Tibial nerve (tissue), 4 donors: ENCODE data around the gene CANT1. TPM values are rescaled to one million over a fixed set of nuclear protein-coding genes. Genes with fewer than 3 reads are reported as not detected.
A peak's percentile ranks its signal among the peaks of the same experiment; 100 is the strongest.

Experiments used
- DNase-seq, 2 donors: peaks; one replicate each; pipeline ENCODE4 v3.0.0-alpha.2; 2019; ENCODE audit warnings: low spot score in 2 of 2
- H3K27ac ChIP-seq, 4 donors: fragments of 200-600 bp; sonication (generic) in 3 of 4; one replicate each; pipeline ENCODE4 v1.5.1; 2017 to 2019; ENCODE audit warnings: mild to moderate bottlenecking in 1 of 4
- H3K27me3 ChIP-seq, 2 donors: fragments of 200-600 bp; sonication (generic) in 1 of 2; one replicate each; pipeline versions ENCODE4 v1.5.1 to v1.6.0; 2017 to 2019
- H3K36me3 ChIP-seq, 3 donors: fragments of 200-600 bp; sonication (generic); one replicate each; pipeline ENCODE4 v1.5.1; 2018 to 2019
- H3K4me1 ChIP-seq, 4 donors: fragments of 200-600 bp; sonication (generic) in 3 of 4; one replicate each; pipeline ENCODE4 v1.5.1; 2017 to 2019
- H3K4me3 ChIP-seq, 4 donors: fragments of 200-600 bp; sonication (generic) in 3 of 4; one replicate each; pipeline ENCODE4 v1.5.1; 2017 to 2019; ENCODE audit warnings: mild to moderate bottlenecking in 1 of 4, moderate library complexity in 1 of 4
- H3K9me3 ChIP-seq, 4 donors: fragments of 200-600 bp; sonication (generic) in 3 of 4; one replicate each; pipeline ENCODE4 v1.5.1; 2017 to 2019
- CTCF ChIP-seq, 5 experiments: fragments of 200-600 bp in 3 of 5; fragments of 450-650 bp in 2 of 5; sonication (generic) in 3 of 5; IDR thresholded peaks; one replicate each; pipeline ENCODE4 v1.5.1; 2016 to 2019; ENCODE audit warnings: antibody characterized with exemption in 5 of 5, mild to moderate bottlenecking in 3 of 5, moderate library complexity in 2 of 5
- EP300 ChIP-seq, 2 donors: sonication (generic); formaldehyde crosslinking; IDR thresholded peaks; one replicate each; pipeline ENCODE4 v1.6.1; 2017; ENCODE audit warnings: antibody characterized with exemption in 2 of 2, mild to moderate bottlenecking in 1 of 2
- POLR2A ChIP-seq, 2 donors: fragments of 450-650 bp; IDR thresholded peaks; one replicate each; pipeline ENCODE4 v1.6.1; 2017; ENCODE audit warnings: antibody characterized with exemption in 2 of 2, mild to moderate bottlenecking in 2 of 2, moderate library complexity in 2 of 2
- WGBS, 2 donors: methylation state at CpG; one replicate each; pipeline ENCODE4 v1.1.5; 2018; 5-methylcytosine and 5-hydroxymethylcytosine counted together
- total RNA-seq, 4 donors: library from RNA; depleted of rRNA; stranded (reverse); fragments of >200 nt; gene quantifications; one replicate each; pipeline ENCODE4 v1.1.0, GENCODE V29; 2016

The CANT1 gene
- total RNA-seq, 4 donors from 2014 or later = 21.0 to 27.3 (median 25.5) TPM

- no peak for TF ChIP-seq CTCF (IDR thresholded peaks at IDR 0.05)
- no peak for TF ChIP-seq POLR2A (IDR thresholded peaks at IDR 0.05)
- no peak for TF ChIP-seq EP300 (IDR thresholded peaks at IDR 0.05)
- peak overlapping the region; percentile 15 to 86 (median 26) for H3K27ac ChIP-seq
- peaks cover 0 to 83% (median 41%) of the 10 kb centered on the region in 4 donors for H3K4me1 ChIP-seq
- no peaks in the 10 kb centered on the region for H3K9me3 ChIP-seq
- DNase-seq = peak in 1 of 2 donors; percentile 11
- no peaks in the 10 kb centered on the region for H3K36me3 ChIP-seq
- WGBS, 2 donors = 26 to 42% methylated on average over 6 to 10 of the region's 10 CpGs
- peaks cover 0 to 5% of the 10 kb centered on the region in 2 donors for H3K27me3 ChIP-seq
- peak overlapping the region in 1 of 4 donors; percentile 78 for H3K4me3 ChIP-seq
Measured at GRCh38 chr17:79027274-79027924, 17.8 kb upstream of the CANT1 start.

GRCh38 chr17:79026376-79027273 is 17.1 kb upstream of the CANT1 start:
- H3K36me3 ChIP-seq = no peaks in the 10 kb centered on the region

GRCh38 chr17:79024901-79025737 is 15.6 kb upstream of the CANT1 start:
- H3K9me3 ChIP-seq = no peaks in the 10 kb centered on the region
- H3K36me3 ChIP-seq = no peaks in the 10 kb centered on the region
- H3K27ac ChIP-seq = peak overlapping the region in 2 of 4 donors; percentile 60 to 86
- DNase-seq = peak in 1 of 2 donors; percentile 14
- TF ChIP-seq EP300 (IDR thresholded peaks at IDR 0.05) (peak in 1 of 2 donors; percentile 38), POLR2A (IDR thresholded peaks at IDR 0.05) (no peak)
- H3K27me3 ChIP-seq = peaks cover 0 to 5% of the 10 kb centered on the region in 2 donors
- peak overlapping the region; percentile 46 to 78 (median 72) for H3K4me3 ChIP-seq
- 55 to 61% methylated on average over 18 to 26 of the region's 31 CpGs for WGBS, 2 donors
- peaks cover 0 to 87% (median 44%) of the 10 kb centered on the region in 4 donors for H3K4me1 ChIP-seq

More at GRCh38 chr17:79026376-79027273, 17.1 kb upstream of the CANT1 start:
- H3K27me3 ChIP-seq = peaks cover 0 to 5% of the 10 kb centered on the region in 2 donors
- H3K4me1 ChIP-seq = peaks cover 0 to 82% (median 41%) of the 10 kb centered on the region in 4 donors
- no peaks in the 10 kb centered on the region for H3K9me3 ChIP-seq
- WGBS, 2 donors = 57 to 71% methylated on average over 15 to 16 of the region's 16 CpGs
- H3K27ac ChIP-seq = peak overlapping the region; percentile 22 to 86 (median 47)
- DNase-seq = peak in 1 of 2 donors; percentile 21
- peak overlapping the region in 2 of 4 donors; percentile 13 to 78 for H3K4me3 ChIP-seq
- TF ChIP-seq EP300 (IDR thresholded peaks at IDR 0.05) = peak; percentile 40 to 71
- no peak for TF ChIP-seq CTCF (IDR thresholded peaks at IDR 0.05)
- TF ChIP-seq POLR2A (IDR thresholded peaks at IDR 0.05) = no peak

GRCh38 chr17:79023886-79024771 is 14.6 kb upstream of the CANT1 start, which contains the start of gene C1QTNF1:
Gene C1QTNF1, plus strand, starts transcription at chr17:79024169. Its CDS starts 19,800 bp downstream, at chr17:79043969.
- 1 to 3% methylated on average over 23 to 58 of the region's 77 CpGs for WGBS, 2 donors
- no peaks in the 10 kb centered on the region for H3K9me3 ChIP-seq
- H3K27ac ChIP-seq = peak within 1 kb of the TSS; percentile 13 to 86 (median 64)
- H3K4me3 ChIP-seq = peak within 1 kb of the TSS; percentile 46 to 78 (median 72)
- TF ChIP-seq POLR2A (IDR thresholded peaks at IDR 0.05) = peak in 1 of 2 donors; percentile 17
- TF ChIP-seq EP300 (IDR thresholded peaks at IDR 0.05) = peak in 1 of 2 donors; percentile 36
- peak in 4 of 5 experiments; percentile 31 to 66 (median 47) for TF ChIP-seq CTCF (IDR thresholded peaks at IDR 0.05)
- H3K27me3 ChIP-seq = peaks cover 0 to 5% of the 10 kb centered on the region in 2 donors
- peak in 1 of 2 donors; percentile 18 for DNase-seq
- no peaks in the 10 kb centered on the region for H3K36me3 ChIP-seq
- peaks cover 0 to 89% (median 49%) of the 10 kb centered on the region in 4 donors for H3K4me1 ChIP-seq
